CD14-positive monocyte (primary cell): Measurements from ENCODE around the gene RMND5B. TPM values are rescaled to one million over a fixed set of nuclear protein-coding genes. Genes with fewer than 3 reads are reported as not detected.
A peak's percentile ranks its signal among the peaks of the same experiment; 100 is the strongest.

Experiments used
- DNase-seq, 3 donors: peaks; one replicate each; pipeline ENCODE4 v3.0.0-alpha.2; 2011 to 2022
- H2AFZ ChIP-seq: 2 replicates; pipeline ENCODE4 v1.6.0; 2012; ENCODE audit warnings: mild to moderate bottlenecking, low read depth, low read length, inconsistent platforms; ENCODE audit not compliant: insufficient read depth, poor library complexity, severe bottlenecking
- H3K27ac ChIP-seq, 2 donors: 1 replicate in 1 of 2; 2 replicates in 1 of 2; pipeline ENCODE4 v1.5.1; 2012 to 2013; ENCODE audit warnings: low read length in 2 of 2, control low read depth in 1 of 2, inconsistent platforms in 1 of 2, low read depth in 1 of 2, mild to moderate bottlenecking in 1 of 2
- H3K27me3 ChIP-seq, 2 donors: one replicate each; pipeline versions ENCODE4 v1.6.0 to v1.6.1; 2011 to 2013; ENCODE audit warnings: low read length in 2 of 2; ENCODE audit not compliant: control insufficient read depth in 2 of 2, insufficient read depth in 2 of 2
- H3K36me3 ChIP-seq, 2 donors: replicated peaks in 1 of 2; 1 replicate in 1 of 2; 2 replicates in 1 of 2; pipeline versions ENCODE4 v1.5.1 to v1.6.1; 2012 to 2013; ENCODE audit warnings: low read length in 2 of 2, control low read depth in 1 of 2, inconsistent platforms in 1 of 2, mild to moderate bottlenecking in 1 of 2; ENCODE audit not compliant: insufficient read depth in 2 of 2, control insufficient read depth in 1 of 2
- H3K4me1 ChIP-seq, 2 donors: 1 replicate in 1 of 2; 2 replicates in 1 of 2; pipeline versions ENCODE4 v1.5.1 to v1.6.1; 2012 to 2013; ENCODE audit warnings: low read length in 2 of 2, control low read depth in 1 of 2, inconsistent platforms in 1 of 2, mild to moderate bottlenecking in 1 of 2, moderate library complexity in 1 of 2; ENCODE audit not compliant: insufficient read depth in 2 of 2, control insufficient read depth in 1 of 2
- H3K4me2 ChIP-seq: replicated peaks from 2 replicates; pipeline ENCODE3; 2012; ENCODE audit warnings: low read length, moderate library complexity, mild to moderate bottlenecking; ENCODE audit not compliant: poor library complexity, severe bottlenecking; ENCODE audit errors: extremely low read depth
- H3K4me3 ChIP-seq, 3 experiments: fragments of 200-600 bp in 1 of 3; sonication (generic) in 1 of 3; replicated peaks in 1 of 3; 1 replicate in 2 of 3; 2 replicates in 1 of 3; pipeline ENCODE4 v1.5.1; 2011 to 2013; ENCODE audit warnings: low read length in 3 of 3, mild to moderate bottlenecking in 3 of 3, control low read depth in 2 of 3, low read depth in 2 of 3, inconsistent platforms in 1 of 3, moderate library complexity in 1 of 3
- H3K79me2 ChIP-seq: 2 replicates; pipeline ENCODE4 v1.6.0; 2012; ENCODE audit warnings: mild to moderate bottlenecking, control low read depth, inconsistent platforms, low read length, moderate library complexity; ENCODE audit not compliant: insufficient read depth
- H3K9ac ChIP-seq: 2 replicates; pipeline ENCODE4 v1.6.0; 2017; ENCODE audit warnings: low read length, mild to moderate bottlenecking; ENCODE audit not compliant: insufficient read depth, poor library complexity, severe bottlenecking
- H3K9me3 ChIP-seq, 2 donors: replicated peaks in 1 of 2; 1 replicate in 1 of 2; 2 replicates in 1 of 2; pipeline versions ENCODE4 v1.5.1 to v1.6.1; 2012 to 2013; ENCODE audit warnings: low read length in 2 of 2, control low read depth in 1 of 2; ENCODE audit not compliant: control insufficient read depth in 1 of 2, insufficient read depth in 1 of 2
- H4K20me1 ChIP-seq: 2 replicates; pipeline ENCODE4 v1.6.0; 2012; ENCODE audit warnings: mild to moderate bottlenecking, low read length, control low read depth, moderate library complexity; ENCODE audit not compliant: insufficient read depth
- H3K27ac Mint-ChIP-seq, 7 donors: one replicate each; pipeline ENCODE4 v1.8.0; 2020; ENCODE audit warnings: mild to moderate bottlenecking in 7 of 7, mixed read lengths in 7 of 7, moderate library complexity in 6 of 7, inconsistent platforms in 2 of 7
- H3K27me3 Mint-ChIP-seq, 3 donors: one replicate each; pipeline ENCODE4 v1.8.0; 2021 to 2022; ENCODE audit warnings: low read depth in 3 of 3, mild to moderate bottlenecking in 3 of 3, mixed read lengths in 3 of 3, moderate library complexity in 3 of 3, inconsistent platforms in 1 of 3
- H3K36me3 Mint-ChIP-seq, 2 donors: one replicate each; pipeline ENCODE4 v1.8.0; 2020; ENCODE audit warnings: mixed read lengths in 2 of 2, inconsistent platforms in 1 of 2, mild to moderate bottlenecking in 1 of 2
- H3K4me1 Mint-ChIP-seq: one replicate; pipeline ENCODE4 v1.8.0; 2020; ENCODE audit warnings: mild to moderate bottlenecking, mixed read lengths
- H3K4me3 Mint-ChIP-seq, 2 donors: one replicate each; pipeline ENCODE4 v1.8.0; 2020; ENCODE audit warnings: mild to moderate bottlenecking in 2 of 2, mixed read lengths in 2 of 2, moderate library complexity in 1 of 2
- H3K9me3 Mint-ChIP-seq, 7 donors: one replicate each; pipeline ENCODE4 v1.8.0; 2020 to 2022; ENCODE audit warnings: mixed read lengths in 7 of 7, mild to moderate bottlenecking in 6 of 7, moderate library complexity in 6 of 7, inconsistent platforms in 2 of 7
- CTCF ChIP-seq: fragments of 200-600 bp; IDR thresholded peaks from one replicate; pipeline ENCODE4 v1.8.0; 2022; ENCODE audit warnings: antibody characterized with exemption, mild to moderate bottlenecking
- WGBS: methylation state at CpG from one replicate; pipeline ENCODE4 v1.1.5; 2013; ENCODE audit warnings: missing lambda C conversion rate; ENCODE audit not compliant: insufficient coverage; 5-methylcytosine and 5-hydroxymethylcytosine counted together
- intact Hi-C, 2 donors: fragments of 100-400 bp; cut with micrococcal nuclease; formaldehyde crosslinking; loops; one replicate each; pipeline versions ENCODE4 v1.15.0 to v1.15.1; 2023
- polyA plus RNA-seq, 3 donors: library from polyadenylated mRNA; depleted of rRNA in 1 of 3; unstranded in 2 of 3; stranded (reverse) in 1 of 3; fragments of 300-500 nt in 2 of 3; fragments of >200 nt in 1 of 3; fragmentation: Illumina TruSeq in 2 of 3; gene quantifications; 1 replicate in 2 of 3; 2 replicates in 1 of 3; pipeline ENCODE4 v1.2.3, GENCODE V29; 2012 to 2021

Gene RMND5B
- polyA plus RNA-seq, 3 donors: 20.9 to 27.4 (median 23.9) TPM

DNA sequence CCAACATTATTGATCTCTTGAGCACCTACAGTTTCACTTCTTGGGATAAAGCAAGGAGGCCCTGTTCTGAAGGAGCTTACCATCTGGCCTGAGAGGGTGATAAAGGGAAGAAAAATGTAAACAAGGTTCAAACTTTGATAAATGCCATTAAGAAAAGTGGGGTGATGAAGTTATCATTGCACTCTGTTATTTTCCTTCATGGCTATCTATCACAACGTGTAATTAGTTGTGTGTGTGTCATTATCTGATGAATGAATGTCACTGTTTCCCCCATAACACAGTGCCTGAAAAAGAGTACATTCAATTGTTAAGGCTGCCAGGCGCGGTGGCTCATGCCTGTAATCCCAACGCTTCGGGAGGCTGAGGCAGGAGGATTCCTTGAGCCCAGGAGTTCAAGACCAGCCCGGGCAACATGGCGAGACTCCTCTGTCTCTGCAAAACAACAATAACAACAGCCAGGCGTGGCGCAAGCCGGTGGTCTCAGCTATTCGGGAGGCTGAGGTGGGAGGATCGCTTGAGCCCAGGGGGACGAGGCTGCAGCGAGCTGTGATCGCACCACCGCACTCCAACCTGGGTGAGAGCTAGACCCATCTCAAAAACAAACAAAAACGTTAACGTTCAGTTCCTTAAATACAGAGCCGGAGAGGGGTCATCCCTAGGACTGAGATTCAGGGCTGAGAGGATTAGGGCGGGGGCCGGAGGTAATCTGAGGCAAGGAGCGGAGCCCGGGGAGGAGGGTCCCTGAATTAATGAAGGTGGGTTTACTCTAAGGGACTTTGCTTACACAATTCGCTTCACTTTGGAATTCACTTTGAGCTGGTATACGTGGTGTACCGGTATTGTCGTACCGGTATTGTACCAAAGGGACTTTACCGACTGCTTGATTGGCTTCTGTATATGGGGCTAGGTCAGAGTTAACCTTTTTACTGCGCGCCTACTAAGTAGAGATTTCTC, 22.0 kb downstream of the RMND5B start:
- Histone ChIP-seq H2AFZ (peak overlapping the region; percentile 88), H3K9ac (peak overlapping the region; percentile 66), H3K4me3 (peak overlapping the region; percentile 40 to 79 (median 64)), H4K20me1 (no peaks in the 10 kb centered on the region), H3K4me1 (peaks cover 9 to 17% of the 10 kb centered on the region in 2 donors), H3K79me2 (peaks cover 10% of the 10 kb centered on the region), H3K9me3 (no peaks in the 10 kb centered on the region), H3K36me3 (peaks cover 33 to 35% of the 10 kb centered on the region in 2 donors), H3K27me3 (no peaks in the 10 kb centered on the region), H3K27ac (peak overlapping the region; percentile 33 to 77), H3K4me2 (peak overlapping the region; percentile 88)
- H3K4me3 Mint-ChIP-seq: peak overlapping the region; percentile 86 to 92
- TF ChIP-seq CTCF: no peak
- no peaks in the 10 kb centered on the region for H3K27me3 Mint-ChIP-seq
- H3K36me3 Mint-ChIP-seq: peaks cover 34 to 38% of the 10 kb centered on the region in 2 donors
- 33% methylated on average over 12 of the region's 31 CpGs for WGBS
- DNase-seq: no peak
- intact Hi-C loops: loop anchor here in 1 of 2 donors (5.0 kb wide), 1 partner anchor 850 kb away; the partner anchor contains the start of genes PRELID1 and RAB24
- peak overlapping the region; percentile 65 to 91 (median 88) for H3K27ac Mint-ChIP-seq
- H3K4me1 Mint-ChIP-seq: peaks cover 17% of the 10 kb centered on the region
- H3K9me3 Mint-ChIP-seq: peaks cover 0 to 3% (median 0%) of the 10 kb centered on the region in 7 donors

GRCh38 chr5:178153530-178154340, 22.9 kb downstream of the RMND5B start, which contains the start of gene NHP2:
Gene NHP2, minus strand, starts transcription at chr5:178153885. Its CDS starts 68 bp downstream, at chr5:178153817.
- peak within 1 kb of the TSS; percentile 88 for H2AFZ ChIP-seq
- no peaks in the 10 kb centered on the region for H3K27me3 Mint-ChIP-seq
- peak within 1 kb of the TSS; percentile 66 for H3K9ac ChIP-seq
- peak; percentile 98 to 99 (median 99) for DNase-seq
- peak within 1 kb of the TSS; percentile 65 to 91 (median 89) for H3K27ac Mint-ChIP-seq
- peak within 1 kb of the TSS; percentile 86 to 92 for H3K4me3 Mint-ChIP-seq
- peaks cover 25 to 29% of the 10 kb centered on the region in 2 donors for H3K36me3 Mint-ChIP-seq
- peak within 1 kb of the TSS; percentile 88 for H3K4me2 ChIP-seq
- no peaks in the 10 kb centered on the region for H3K27me3 ChIP-seq
- intact Hi-C loops: loop anchor here in 1 of 2 donors (2.0 to 5.0 kb wide), 2 partner anchors 23 to 851 kb away; partner anchors contain the start of genes PRELID1, RAB24 and RMND5B
- H3K4me1 Mint-ChIP-seq: peaks cover 17% of the 10 kb centered on the region
- peaks cover 23 to 25% of the 10 kb centered on the region in 2 donors for H3K36me3 ChIP-seq
- no peak for TF ChIP-seq CTCF
- under 1% methylated on average over 59 of the region's 68 CpGs for WGBS
- no peaks in the 10 kb centered on the region for H3K9me3 ChIP-seq
- H3K9me3 Mint-ChIP-seq: peaks cover 0 to 3% (median 0%) of the 10 kb centered on the region in 7 donors
- H3K4me1 ChIP-seq: peaks cover 9 to 17% of the 10 kb centered on the region in 2 donors
- H3K27ac ChIP-seq: peak within 1 kb of the TSS; percentile 33 to 77
- H3K79me2 ChIP-seq: peaks cover 10% of the 10 kb centered on the region
- no peaks in the 10 kb centered on the region for H4K20me1 ChIP-seq
- H3K4me3 ChIP-seq: peak within 1 kb of the TSS; percentile 40 to 79 (median 64)
